ENCODE results near the gene TSPAN5.

TSPAN5 gene

GRCh38 chr4:98691588-98691987 lies 33.2 kb upstream of the TSPAN5 start:
- TF ChIP-seq CTCF (IDR thresholded peaks at IDR 0.05; ENCODE audit: control insufficient read depth, insufficient read depth, low read depth, low read length, missing control alignments), result no peak
- no peak for DNase-seq (ENCODE audit: low read depth)
- no peak overlapping the region for H3K4me3 ChIP-seq (ENCODE audit: control insufficient read depth, low read depth, low read length)

GRCh38 chr4:98689507-98690174 lies 31.2 kb upstream of the TSPAN5 start:
- no peak for DNase-seq (ENCODE audit: low read depth)
- TF ChIP-seq CTCF (IDR thresholded peaks at IDR 0.05; ENCODE audit: control insufficient read depth, insufficient read depth, low read depth, low read length, missing control alignments), result no peak
- no peak overlapping the region for H3K4me3 ChIP-seq (ENCODE audit: control insufficient read depth, low read depth, low read length)

DNA sequence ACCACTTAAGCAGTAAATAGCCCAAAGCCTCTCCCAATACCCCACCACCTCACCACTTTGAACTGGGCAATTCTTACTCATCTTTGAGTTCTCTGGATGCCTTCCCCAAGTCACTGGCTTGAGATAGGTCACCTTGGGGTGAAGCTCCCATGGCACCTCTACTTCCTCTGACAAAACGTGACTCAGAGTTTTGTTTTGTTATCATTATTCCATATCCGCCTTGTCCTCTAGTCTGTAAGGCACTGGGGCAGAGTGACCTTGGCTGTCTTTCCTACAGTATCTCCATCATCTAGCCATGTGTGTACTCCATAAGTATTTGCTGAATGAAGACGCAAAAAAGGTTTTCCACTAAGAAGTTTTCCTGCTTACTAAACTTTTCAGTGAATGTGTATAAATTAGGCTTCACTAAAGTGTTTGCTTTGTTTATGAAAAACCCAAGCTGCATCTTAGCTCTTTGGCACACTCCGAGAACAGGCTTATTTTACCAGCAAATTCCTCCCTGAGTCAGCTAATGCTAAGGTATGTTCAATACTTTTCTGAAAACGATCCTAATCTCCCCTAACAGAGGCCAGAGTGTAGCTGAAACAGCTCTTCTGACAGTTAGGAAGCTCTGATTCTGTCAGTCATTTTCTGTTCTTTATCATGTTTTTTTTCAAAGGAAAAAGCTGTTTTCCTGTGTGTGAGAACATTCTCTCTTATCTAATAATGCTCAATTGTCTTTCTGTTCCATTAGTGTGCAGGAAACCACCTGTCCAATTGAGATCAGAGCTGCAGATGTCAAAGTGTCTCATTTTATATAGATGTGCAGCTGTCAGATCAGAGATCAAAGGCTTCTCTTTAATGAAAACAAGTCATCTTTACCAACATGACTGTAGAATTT lies 30.2 kb upstream of the TSPAN5 start:
- TF ChIP-seq CTCF (IDR thresholded peaks at IDR 0.05; ENCODE audit: control insufficient read depth, insufficient read depth, low read depth, low read length, missing control alignments), result no peak
- no peak for DNase-seq (ENCODE audit: low read depth)
- H3K4me3 ChIP-seq (ENCODE audit: control insufficient read depth, low read depth, low read length), result no peak overlapping the region

DNA sequence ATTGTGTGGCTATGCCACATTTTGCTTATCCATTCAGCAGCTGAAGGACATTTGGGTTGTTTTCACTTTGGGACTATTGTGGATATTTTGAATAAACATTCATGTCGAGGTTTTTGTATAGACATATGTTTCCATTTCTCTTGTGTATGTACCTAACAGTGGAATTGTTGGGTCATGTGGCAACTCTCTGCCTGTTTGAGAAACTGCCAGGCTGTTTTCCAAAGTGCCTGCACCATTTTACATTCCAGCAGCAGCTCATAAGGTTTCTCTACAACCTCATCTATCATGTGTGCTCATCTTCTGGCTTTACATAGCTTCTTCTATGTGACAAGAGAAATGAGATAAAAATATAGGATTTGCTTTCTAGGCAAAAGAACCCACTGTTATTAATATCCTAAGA lies 29.5 kb upstream of the TSPAN5 start:
- TF ChIP-seq CTCF (IDR thresholded peaks at IDR 0.05; ENCODE audit: control insufficient read depth, insufficient read depth, low read depth, low read length, missing control alignments), result no peak

DNA sequence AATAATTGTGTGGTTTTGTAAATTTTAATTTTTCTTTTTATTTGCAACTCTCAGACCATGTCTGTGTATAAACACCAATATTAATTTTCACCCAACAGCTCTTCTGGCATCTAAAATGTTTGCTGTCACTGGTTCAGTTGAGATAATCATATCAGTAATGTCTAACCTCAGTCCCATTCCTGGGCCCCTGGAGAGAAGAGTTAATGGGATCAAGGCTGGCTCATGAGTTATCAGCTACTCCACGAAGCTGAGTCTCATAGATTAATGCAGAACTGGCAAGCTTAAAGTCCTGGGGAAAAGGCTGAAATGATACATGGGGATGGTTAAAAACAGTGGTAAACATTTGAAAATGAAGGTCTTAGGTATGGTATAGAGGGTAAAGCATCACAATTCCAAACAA lies 28.4 kb upstream of the TSPAN5 start:
- H3K4me3 ChIP-seq (ENCODE audit: control insufficient read depth, low read depth, low read length), result no peak overlapping the region
- DNase-seq (ENCODE audit: low read depth), result no peak
- TF ChIP-seq CTCF (IDR thresholded peaks at IDR 0.05; ENCODE audit: control insufficient read depth, insufficient read depth, low read depth, low read length, missing control alignments), result no peak

More for the DNA sequence above, 29.5 kb upstream of the TSPAN5 start:
- no peak overlapping the region for H3K4me3 ChIP-seq (ENCODE audit: control insufficient read depth, low read depth, low read length)
- DNase-seq (ENCODE audit: low read depth), result no peak

DNA sequence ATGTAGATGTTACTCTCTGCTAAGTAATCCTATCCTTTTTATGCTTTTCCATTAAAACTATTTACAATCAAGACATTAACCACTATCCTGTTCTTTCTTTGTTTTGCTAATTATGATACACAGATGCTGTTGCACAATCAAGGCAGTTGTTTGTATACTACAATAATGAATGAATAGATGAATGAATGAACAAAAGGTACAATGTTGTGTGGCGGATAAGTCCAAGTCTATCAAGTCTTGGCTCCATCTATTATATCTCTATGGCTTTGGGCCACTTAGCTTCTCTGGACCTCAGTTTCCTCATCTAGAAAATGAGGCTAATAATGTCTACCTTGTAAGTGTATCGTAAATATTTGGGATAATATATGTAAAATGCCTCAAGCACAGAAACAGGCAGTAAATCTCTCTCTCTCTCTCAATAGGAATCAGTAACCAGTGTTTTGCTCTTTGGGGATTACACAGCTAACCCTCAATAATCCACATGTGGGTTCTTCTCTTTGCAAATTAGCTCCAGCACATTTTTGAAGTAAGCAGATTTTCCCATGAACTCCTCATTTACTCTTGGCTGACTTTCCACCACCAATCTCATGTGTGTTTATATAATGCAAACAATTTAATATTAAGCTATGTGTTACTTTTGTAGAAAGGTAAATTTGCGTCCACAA lies 27.8 kb upstream of the TSPAN5 start:
- no peak overlapping the region for H3K4me3 ChIP-seq (ENCODE audit: control insufficient read depth, low read depth, low read length)
- TF ChIP-seq CTCF (IDR thresholded peaks at IDR 0.05; ENCODE audit: control insufficient read depth, insufficient read depth, low read depth, low read length, missing control alignments), result no peak
- no peak for DNase-seq (ENCODE audit: low read depth)
